PFSK-1 (cell line): Measurements from ENCODE around the gene TSEN2.

Experiments used
- FOXP2 ChIP-seq: optimal IDR thresholded peaks from 2 replicates; pipeline ENCODE3; 2011; ENCODE audit warnings: borderline replicate concordance, control low read depth, inconsistent platforms; ENCODE audit not compliant: insufficient read depth; ENCODE audit errors: extremely low read length, extremely low read depth
- POLR2AphosphoS5 ChIP-seq: IDR thresholded peaks from 2 replicates; pipeline ENCODE4 v1.6.1; 2012; ENCODE audit warnings: low read depth, mild to moderate bottlenecking, control low read depth, low read length, moderate library complexity
- REST ChIP-seq, 2 experiments: IDR thresholded peaks; 2 replicates each; pipeline versions ENCODE4 v1.6.1 to v1.8.0; 2011 to 2012; ENCODE audit warnings: low read depth in 2 of 2, low read length in 2 of 2, control low read depth in 1 of 2, inconsistent platforms in 1 of 2, mild to moderate bottlenecking in 1 of 2, moderate library complexity in 1 of 2; ENCODE audit not compliant: insufficient read depth in 1 of 2
- SIN3A ChIP-seq: IDR thresholded peaks from 2 replicates; pipeline ENCODE4 v1.6.1; 2012; ENCODE audit warnings: mild to moderate bottlenecking, low read length, moderate library complexity, borderline replicate concordance; ENCODE audit not compliant: insufficient read depth
- TAF1 ChIP-seq: IDR thresholded peaks from 2 replicates; pipeline ENCODE4 v1.6.1; 2012; ENCODE audit warnings: low read length, control low read depth, borderline replicate concordance; ENCODE audit not compliant: insufficient read depth

DNA sequence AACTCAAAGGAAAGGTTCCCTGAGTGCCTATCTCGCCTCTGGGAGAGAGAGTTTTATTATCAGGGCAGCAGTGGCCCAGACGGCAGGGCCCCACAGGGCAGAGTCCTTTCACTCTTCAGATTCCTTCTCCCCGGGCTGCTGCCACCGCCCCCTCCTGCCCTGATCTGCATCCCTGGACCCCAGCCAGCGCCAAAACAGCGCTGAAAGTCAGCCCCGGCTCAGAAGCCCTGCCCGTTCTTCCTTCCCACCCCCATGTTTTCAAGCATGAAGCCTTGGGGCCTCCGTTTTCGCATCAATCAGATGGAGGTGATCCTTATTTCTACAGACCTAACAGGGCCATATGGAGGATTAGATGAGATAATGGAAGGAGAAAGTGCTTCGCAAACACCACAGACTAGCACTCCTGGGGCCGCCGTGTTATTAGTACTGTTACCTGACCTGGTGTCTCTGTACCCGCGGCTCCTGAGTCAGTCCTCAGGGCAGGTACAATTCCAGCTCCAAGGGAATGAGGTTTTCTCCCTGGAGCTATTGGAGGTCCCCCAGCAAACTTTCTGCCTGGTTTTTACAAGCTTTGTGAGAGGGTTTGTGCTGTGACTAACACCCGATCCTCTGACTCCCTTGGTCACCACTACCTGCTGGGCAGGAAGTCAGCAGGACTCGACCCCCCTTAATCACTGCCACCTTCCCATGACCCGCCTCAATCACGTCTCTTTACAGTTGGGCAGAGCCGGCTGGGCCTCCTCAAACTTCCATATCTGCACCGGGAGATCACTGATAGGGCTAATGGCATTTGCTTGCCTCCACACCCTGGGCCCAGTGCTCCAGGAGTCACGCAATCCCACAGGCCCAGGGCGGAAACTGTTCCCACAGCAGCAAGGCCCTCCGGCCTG, 39.5 kb upstream of the TSEN2 start:
- TF ChIP-seq POLR2AphosphoS5 (no peak), TAF1 (no peak), FOXP2 (no peak), SIN3A (no peak), REST (IDR thresholded peaks at IDR 0.05; ENCODE audit: insufficient read depth in 1 of 2, low read depth in 2 of 2, low read length in 2 of 2) (no peak)
